Hematopoietic multipotent progenitor cell (in vitro differentiated cells): Measurements from ENCODE around the gene PTPRJ. TPM values are rescaled to one million over a fixed set of nuclear protein-coding genes. Genes with fewer than 3 reads are reported as not detected.
"Not testable (repeated sequence)": the region's sequence is repeated elsewhere in the genome, so short reads cannot be mapped to it uniquely, and the experiment has no call there.

ENCODE experiments used
- DNase-seq, 3 donors: peaks; one replicate each; pipeline ENCODE4 v3.0.0-alpha.2; 2011 to 2015; ENCODE audit warnings: low read depth in 2 of 3, low spot score in 2 of 3
- small RNA-seq: library from RNA; depleted of rRNA; stranded (forward); fragments of <200 nt; gene quantifications from one replicate; pipeline ENCODE3, GENCODE V24; 2012
- total RNA-seq: library from RNA; depleted of rRNA; stranded (reverse); fragments of >200 nt; gene quantifications from one replicate; pipeline ENCODE4 v1.2.3, GENCODE V29; 2012

The PTPRJ gene
- total RNA-seq, 1 donor, result 2.2 TPM

GRCh38 chr11:48177661-48178060 is 197.3 kb downstream of the PTPRJ start:
- no peak for DNase-seq

GRCh38 chr11:48180627-48181026 is 200.3 kb downstream of the PTPRJ start:
- DNase-seq, result no peak

- DNase-seq, result no peak
Measured at GRCh38 chr11:48182860-48183526, 202.6 kb downstream of the PTPRJ start.

DNA sequence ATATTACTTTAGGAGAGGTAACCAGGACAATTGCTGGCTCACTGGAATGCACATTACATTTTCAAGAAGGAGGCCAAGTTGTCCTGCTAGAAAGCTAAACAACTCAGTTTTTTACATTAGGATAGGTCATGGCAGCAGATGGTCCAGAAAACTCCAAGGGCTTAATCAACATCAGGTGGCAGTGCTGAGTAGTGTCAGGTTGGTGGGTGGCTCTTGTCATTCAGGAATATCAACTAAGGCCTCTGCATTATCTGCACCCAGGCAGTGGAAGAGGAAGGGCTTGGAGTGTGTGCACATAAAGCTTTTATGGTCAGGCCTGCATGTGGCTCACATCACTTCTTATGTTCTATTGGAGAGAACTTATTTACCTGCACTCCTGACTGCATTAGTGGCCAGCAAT is 204.1 kb downstream of the PTPRJ start:
- no peak for DNase-seq

DNA sequence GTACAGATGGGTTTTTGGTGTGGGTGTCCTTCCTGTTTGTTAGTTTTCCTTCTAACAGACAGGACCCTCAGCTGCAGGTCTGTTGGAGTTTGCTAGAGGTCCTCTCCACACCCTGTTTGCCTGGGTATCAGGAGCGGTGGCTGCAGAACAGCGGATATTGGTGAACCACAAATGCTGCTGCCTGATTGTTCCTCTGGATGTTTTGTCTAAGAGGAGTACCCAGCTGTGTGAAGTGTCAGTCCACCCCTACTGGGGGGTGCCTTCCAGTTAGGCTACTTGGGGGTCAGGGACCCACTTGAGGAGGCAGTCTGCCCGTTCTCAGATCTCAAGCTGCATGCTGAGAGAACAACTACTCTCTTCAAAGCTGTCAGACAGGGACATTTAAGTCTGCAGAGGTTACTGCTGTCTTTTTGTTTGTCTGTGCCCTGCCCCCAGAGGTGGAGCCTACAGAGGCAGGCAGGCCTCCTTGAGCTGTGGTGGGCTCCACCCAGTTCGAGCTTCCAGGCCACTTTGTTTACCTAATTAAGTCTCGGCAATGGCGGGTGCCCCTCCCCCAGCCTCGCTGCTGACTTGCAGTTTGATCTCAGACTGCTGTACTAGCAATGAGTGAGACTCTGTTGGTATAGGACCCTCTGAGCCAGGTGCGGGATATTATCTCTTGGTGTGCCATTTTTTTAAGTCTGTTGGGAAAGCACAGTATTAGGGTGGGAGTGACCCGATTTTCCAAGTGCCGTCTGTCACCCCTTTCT is 210.7 kb downstream of the PTPRJ start:
- not testable (repeated sequence) for DNase-seq

DNA sequence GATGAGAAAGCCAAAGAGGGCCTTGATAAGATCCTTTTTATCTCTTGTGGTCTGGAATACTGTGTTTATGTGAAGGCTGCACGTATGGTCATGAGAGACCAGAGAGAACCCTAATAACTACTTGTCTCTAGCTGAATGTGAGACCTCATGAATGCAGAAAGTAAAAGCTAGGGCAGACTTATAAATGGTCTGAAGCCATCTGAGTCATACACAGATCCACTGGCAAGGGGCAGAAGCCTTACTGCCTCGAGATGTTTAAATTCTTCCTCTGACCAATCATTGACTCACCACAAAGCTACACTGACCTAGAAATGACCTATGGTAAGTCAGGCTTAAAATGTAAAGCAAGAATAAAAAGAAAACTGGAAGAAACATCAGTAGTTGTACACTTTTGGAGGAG is 213.5 kb downstream of the PTPRJ start:
- no peak for DNase-seq

- DNase-seq, result no peak
Measured at GRCh38 chr11:48207881-48208280, 227.5 kb downstream of the PTPRJ start.

DNA sequence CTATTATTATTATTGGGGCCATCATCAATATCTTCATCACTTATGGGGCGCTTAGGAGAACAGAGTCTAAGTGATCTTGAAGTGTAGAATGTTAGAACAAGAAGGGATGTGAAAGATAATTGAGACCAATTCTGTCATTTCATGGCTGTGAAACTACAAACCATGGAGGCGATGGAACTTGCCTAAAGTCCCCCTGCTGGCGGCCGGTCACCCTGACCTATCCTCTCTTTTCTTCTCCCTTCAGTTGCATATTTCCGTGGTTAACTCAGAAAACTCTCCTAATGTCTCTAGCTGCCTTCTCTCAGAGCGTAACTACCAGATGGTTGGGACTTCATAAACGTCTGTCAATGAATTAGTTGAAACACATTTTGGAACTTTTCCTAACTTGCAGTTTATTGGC is 229.7 kb downstream of the PTPRJ start:
- peak in 1 of 3 donors; percentile 0 for DNase-seq

GRCh38 chr11:48216510-48216909 is 236.2 kb downstream of the PTPRJ start, which contains the start of gene OR4B1:
Gene OR4B1 (plus strand): TSS chr11:48216810. CDS start chr11:48216810, 0 bp downstream.
- DNase-seq, result no peak

Small RNAs within 50 kb of the gene (small RNA-seq; reads per million reads assigned to genes)
- gene MIR3161, result not detected

Other genes with a start within 250 kb of the PTPRJ start
- gene FNBP4, start 213.2 kb upstream of the PTPRJ start, total RNA-seq, result 101 TPM
- 33.7 TPM for gene NUP160, start 132.2 kb upstream of the PTPRJ start, total RNA-seq
- gene OR4B1, start 236.3 kb downstream of the PTPRJ start, total RNA-seq, result not detected